NCI-H187 treated with DMSO at 0.1 percent for 48 hours (cell line): ENCODE data around the gene NLRP4.

Experiments
- DNase-seq: peaks from one replicate; lab custom pipeline; 2025; lab: John Stamatoyannopoulos, UW

Gene NLRP4, protein sequence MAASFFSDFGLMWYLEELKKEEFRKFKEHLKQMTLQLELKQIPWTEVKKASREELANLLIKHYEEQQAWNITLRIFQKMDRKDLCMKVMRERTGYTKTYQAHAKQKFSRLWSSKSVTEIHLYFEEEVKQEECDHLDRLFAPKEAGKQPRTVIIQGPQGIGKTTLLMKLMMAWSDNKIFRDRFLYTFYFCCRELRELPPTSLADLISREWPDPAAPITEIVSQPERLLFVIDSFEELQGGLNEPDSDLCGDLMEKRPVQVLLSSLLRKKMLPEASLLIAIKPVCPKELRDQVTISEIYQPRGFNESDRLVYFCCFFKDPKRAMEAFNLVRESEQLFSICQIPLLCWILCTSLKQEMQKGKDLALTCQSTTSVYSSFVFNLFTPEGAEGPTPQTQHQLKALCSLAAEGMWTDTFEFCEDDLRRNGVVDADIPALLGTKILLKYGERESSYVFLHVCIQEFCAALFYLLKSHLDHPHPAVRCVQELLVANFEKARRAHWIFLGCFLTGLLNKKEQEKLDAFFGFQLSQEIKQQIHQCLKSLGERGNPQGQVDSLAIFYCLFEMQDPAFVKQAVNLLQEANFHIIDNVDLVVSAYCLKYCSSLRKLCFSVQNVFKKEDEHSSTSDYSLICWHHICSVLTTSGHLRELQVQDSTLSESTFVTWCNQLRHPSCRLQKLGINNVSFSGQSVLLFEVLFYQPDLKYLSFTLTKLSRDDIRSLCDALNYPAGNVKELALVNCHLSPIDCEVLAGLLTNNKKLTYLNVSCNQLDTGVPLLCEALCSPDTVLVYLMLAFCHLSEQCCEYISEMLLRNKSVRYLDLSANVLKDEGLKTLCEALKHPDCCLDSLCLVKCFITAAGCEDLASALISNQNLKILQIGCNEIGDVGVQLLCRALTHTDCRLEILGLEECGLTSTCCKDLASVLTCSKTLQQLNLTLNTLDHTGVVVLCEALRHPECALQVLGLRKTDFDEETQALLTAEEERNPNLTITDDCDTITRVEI

DNA sequence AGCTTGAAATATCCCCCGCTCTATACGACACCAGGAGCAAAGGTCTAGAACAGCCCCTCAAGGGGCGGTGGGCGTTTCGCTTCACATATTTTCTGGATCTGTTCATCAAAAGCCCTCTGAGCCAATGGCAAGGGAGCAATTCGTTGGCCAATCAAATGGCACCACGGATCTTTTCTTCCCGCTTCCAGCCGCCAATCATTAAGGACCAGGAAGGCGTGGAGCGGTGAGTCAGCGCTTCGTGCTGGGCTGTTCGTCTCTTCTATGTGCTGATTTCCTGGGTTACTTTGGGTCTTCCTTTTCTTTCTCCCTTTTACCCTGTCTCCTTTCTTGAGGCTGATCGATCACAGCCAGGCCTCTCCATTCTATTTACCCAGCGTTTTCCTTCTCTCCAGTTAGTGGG lies at the start of gene NLRP4:
Gene NLRP4 (plus strand): TSS at position 201 of the 400 bp plus-strand sequence. CDS start 15,541 bp downstream, outside the sequence.
- no peak for DNase-seq

DNA sequence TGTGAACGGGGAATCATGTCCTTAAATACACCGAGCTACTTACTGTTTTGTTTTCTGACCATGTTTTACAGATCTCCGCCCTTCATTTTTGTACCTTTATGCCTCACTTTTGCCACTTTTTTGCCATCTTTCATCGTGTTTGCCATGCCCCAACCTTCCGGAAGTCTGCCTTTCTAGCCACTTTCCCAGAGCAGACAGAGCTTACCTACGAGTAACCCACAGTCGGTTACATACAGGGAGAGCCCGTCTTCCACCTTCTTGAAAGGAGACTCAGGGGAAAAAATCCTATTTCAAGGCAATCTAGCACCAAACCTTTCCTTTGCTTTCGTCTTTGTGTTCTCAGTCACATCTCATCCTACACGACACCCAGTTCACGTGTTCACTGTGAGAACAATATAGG lies 41.3 kb upstream of the NLRP4 start:
- DNase-seq, result no peak

DNA sequence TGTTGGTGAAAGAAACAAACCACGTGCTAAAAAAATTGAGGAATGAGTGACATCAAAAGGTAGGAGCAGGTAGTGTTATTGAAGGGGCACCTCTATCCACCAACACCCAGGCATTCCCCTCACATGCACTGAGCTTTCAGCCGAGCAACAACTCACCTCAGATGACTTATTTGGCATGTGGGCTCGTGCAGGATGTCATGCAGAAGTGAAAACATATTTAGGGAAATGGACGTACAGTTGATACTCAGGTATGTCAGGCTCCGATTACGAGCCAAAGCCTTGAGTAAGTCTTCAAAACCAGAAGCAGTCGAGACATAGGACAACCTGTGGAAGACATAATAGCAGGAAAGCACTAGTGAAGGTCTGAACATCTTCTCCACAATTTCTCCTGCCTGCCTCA lies 34.9 kb upstream of the NLRP4 start:
- DNase-seq, result no peak

DNA sequence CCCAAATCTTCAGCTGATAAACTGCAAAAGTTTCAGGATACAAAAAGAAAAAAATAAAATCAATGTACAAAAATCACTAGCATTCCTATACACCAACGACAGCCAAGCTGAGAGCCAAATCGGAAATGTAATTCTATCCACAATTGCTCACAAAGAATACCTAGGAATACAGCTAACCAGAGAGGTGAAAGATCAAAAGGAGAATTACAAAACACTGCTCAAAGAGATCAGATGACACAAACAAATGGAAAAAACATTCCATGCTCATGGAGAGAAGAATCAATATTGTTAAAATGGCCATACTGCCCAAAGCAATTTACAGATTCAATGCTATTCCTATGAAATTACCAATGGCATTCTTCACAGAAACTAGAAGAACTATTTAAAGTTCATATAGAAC lies 34.1 kb upstream of the NLRP4 start:
- DNase-seq, result no peak

DNA sequence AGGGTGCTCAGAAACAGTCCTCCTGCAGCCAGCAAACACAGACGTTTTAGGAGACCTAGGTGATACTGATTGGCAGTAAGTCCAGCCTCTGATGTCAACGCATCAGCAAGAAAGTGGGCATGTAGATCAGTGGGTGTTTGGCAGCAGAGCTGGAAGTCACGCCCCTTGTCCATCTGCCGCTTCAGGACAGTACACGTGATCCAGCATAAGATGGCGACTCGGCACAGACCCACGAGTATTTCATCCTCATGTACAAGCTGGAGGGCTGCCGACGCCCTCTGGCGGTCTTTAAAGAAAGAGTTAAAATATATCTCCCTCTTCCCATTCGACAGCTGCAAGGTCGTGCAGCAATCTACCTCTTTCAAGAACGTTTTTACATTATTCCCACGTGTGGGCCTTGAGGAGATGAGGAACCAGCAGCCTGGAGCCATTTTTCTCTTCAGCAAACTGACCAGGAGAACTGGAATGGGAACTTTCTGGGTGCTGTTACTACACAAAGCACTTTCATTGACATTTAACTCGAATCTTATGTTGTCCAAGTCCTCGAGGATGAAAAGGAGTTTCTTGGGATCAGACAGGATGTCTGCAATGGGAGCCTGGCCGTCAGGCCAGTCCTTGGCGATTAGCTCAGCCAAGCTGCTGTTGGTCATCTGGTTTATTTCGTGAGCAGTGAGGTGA lies 26.8 kb upstream of the NLRP4 start:
- DNase-seq, result peak; percentile 77

DNA sequence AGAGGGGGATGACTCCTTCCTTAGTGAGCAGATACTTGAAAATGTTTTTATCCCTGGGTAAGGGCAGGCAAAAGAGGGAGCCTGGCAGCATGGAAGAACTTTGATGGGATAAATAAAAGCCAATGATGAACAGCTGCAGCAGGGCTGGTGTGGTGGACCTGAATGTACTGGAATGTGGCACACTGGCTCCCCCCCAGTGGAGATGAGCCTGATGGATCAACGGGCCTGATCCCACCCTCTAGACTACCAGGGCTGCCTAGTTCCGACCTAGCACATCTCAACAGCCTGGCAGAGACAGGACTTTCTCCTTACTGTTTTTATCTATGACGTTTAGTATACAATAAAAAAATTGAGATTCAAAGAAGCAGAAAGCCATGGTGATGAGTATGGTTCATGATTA lies 25.0 kb upstream of the NLRP4 start:
- no peak for DNase-seq

DNA sequence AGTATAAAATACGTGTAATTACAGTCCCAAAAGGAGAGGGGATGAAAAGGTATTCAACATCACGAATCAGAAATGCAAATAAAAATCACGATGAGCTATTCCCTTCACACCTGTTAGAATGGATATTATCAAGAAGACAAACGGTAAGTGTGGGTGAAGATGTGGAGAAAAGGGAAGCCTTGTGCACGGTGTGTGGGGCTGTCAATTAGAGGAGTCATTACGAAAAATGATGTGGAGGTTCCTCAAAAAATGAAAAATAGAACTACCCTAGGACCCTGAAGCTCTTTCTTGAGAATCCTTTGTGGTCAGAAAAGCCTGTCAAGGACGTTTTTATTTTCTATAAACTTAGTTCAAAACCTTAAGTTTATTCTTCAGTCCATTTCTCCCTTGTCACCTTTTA lies 23.9 kb upstream of the NLRP4 start:
- no peak for DNase-seq

DNA sequence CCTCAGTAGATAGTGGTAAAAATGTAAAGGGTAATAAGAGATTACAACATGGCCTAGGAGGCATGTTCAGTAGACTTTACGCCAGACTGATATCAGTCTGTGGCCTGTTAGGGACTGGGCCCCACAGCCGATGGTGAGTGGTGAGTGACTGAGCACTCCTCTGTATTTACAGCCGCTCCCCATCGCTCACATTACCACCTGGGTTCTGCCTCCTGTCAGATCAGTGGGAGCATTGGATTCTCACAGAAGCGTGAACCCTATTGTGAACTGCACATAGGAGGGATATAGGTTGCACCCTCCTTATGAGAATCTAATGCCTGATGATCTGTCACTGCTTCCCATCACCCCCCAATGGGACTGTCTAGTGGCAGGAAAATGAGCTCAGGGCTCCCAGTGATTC lies 22.4 kb upstream of the NLRP4 start:
- no peak for DNase-seq

DNA sequence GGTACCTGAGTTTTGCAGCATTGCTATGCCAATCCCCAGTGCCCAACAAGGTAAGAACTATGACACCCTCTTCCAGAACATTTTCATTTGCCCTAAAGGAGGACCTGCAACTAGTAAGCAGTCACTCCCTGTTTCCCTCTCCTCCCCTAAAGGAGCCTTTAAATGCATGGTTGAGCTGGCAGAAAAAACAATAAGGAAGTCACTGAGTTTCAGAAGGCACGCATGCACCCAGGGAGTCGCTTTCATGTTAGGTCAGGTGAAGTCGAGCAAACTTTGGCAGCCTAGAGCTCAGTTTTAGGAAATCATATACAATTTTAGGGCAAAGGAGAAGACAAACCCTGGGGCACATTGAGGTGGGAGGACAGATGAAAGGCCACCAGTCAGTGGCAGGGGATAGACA lies 16.3 kb upstream of the NLRP4 start:
- DNase-seq, result no peak

DNA sequence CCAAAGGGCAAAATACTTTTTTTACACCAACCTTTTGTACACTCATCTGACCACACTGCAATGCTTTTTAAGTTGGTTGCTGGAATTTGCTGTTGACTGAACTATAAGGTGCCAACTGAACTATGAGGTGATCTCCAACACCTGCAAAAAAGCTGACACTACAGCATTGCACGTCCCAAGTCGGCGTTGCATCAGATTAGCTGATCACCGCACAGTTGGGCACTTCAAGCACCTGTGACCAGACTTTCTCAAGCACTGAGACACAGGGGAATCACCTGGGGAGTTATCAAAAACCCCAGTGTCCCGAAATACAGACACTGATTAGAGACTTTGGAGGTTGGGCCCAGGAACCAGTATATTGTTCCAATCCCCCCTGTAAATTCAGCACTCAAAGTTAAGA lies 5.7 kb upstream of the NLRP4 start:
- no peak for DNase-seq

DNA sequence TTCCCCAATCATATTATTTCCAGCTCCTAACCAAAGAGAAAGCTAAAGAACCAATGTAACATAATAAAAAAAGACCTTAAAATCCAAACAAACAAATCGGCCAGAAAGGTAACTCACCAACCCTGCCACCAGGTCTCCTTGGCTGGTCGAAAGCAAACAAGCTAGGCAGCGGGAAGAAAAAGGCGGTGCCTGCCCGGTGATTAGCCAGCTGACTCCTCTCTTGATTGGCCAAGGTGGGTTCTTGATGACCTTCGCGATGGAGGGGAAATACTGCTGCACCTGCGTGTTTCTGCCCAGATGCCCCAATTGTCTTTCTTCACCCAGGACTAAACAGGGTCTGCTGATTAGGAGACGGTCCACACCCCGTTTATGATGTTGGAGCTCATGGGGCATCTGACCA lies 4.5 kb upstream of the NLRP4 start, which contains the start of gene NLRP11:
Gene NLRP11 (minus strand): TSS at position 154 of the 400 bp plus-strand sequence. CDS start 13,825 bp downstream, outside the sequence.
- DNase-seq, result no peak

DNA sequence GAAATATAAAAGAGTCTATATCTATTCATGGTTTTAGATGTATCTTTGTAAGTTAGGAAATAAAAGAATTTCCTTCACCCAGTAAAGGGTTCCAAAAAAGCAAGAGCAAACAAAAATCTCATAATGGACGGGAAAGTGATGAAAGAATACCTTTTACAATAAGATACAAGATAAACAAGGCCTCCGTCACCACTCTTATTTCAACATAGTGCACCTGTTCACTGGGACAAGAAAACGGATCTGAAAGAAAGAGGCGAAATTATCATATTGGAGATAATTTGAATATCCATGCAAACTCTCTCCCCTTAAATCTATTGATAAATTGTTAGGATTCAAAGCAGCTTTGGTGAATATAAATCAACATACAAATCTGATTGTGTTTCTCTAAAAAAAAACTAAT lies 3.7 kb upstream of the NLRP4 start:
- DNase-seq, result no peak

DNA sequence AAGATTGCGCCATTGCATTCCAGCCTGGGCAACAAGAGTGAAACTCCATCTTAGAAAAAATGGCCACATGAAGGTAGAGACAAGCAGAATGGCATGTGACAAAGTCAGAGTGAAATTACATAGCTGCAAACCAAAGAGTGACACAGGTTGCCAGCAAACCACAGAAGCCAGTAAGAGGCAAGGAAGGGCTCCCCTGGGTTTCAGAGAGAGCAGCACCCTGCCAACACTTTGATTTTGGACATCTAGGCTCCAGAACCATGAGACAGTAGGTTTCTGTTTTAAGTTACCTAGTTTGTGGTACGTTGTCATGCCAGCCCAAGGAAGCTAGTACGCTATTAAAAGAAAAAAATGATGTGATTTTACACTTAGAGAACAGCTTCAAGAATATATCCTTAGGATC lies 1.9 kb downstream of the NLRP4 start:
- no peak for DNase-seq

DNA sequence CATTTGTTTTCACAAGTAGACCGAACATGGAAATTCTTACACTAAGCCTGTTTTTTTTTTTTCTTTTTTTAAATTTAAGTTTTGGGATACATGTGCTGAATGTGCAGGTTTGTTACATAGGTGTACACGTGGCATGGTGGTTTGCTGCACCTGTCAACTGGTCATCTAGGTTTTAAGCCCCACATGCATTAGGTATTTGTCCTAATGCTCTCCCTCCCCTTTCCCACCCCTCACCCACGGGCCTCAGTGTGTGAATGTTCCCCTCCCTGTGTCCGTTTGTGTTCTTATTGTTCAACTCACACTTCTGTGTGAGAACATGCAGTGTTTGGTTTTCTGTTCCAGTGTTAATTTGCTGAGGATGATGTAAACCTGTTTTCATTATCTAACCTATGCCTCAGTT lies 2.6 kb downstream of the NLRP4 start:
- DNase-seq, result no peak

DNA sequence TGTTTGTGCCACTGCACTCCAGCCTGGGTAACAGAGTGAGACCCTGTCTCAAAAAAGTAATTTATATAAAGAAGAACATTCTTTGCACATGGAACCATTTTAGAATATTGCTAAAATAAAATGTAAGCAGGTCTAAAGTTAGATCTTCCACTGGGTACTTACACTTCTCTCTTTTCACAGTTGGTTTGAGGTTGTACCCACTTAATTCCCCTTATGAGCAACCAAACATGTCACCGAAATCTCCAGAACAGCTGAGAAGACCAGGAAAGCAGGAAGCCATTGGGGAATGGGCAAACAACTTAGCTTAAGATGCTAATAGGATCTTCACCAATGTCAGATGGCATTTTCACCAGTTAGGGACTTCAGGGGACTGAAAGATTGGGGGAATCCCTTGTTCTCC lies 18.8 kb downstream of the NLRP4 start:
- DNase-seq, result no peak

DNA sequence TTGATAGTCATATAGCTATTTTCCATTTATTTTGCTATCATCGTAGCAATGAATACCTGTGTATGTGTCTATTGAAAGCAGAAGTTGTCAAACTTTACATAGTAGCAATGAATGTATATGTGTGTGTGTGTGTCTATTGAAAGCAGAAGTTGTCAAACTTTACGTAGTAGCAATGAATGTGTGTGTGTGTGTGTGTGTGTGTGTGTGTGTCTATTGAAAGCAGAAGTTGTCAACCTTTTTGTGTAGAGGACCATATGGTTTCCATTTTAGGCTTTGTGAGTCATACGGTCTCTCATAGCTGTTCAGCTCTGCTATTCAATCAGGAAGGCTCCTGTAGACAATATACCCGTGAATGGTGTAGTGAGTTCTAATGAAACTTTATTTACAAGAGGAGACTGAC lies 20.8 kb downstream of the NLRP4 start:
- no peak for DNase-seq

DNA sequence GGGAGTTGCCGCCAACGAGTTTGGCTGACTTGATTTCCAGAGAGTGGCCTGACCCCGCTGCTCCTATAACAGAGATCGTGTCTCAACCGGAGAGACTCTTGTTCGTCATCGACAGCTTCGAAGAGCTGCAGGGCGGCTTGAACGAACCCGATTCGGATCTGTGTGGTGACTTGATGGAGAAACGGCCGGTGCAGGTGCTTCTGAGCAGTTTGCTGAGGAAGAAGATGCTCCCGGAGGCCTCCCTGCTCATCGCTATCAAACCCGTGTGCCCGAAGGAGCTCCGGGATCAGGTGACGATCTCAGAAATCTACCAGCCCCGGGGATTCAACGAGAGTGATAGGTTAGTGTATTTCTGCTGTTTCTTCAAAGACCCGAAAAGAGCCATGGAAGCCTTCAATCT lies 21.6 kb downstream of the NLRP4 start:
- DNase-seq, result no peak

DNA sequence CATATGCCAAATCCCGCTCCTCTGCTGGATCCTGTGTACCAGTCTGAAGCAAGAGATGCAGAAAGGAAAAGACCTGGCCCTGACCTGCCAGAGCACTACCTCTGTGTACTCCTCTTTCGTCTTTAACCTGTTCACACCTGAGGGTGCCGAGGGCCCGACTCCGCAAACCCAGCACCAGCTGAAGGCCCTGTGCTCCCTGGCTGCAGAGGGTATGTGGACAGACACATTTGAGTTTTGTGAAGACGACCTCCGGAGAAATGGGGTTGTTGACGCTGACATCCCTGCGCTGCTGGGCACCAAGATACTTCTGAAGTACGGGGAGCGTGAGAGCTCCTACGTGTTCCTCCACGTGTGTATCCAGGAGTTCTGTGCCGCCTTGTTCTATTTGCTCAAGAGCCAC lies 22.1 kb downstream of the NLRP4 start:
- DNase-seq, result no peak

DNA sequence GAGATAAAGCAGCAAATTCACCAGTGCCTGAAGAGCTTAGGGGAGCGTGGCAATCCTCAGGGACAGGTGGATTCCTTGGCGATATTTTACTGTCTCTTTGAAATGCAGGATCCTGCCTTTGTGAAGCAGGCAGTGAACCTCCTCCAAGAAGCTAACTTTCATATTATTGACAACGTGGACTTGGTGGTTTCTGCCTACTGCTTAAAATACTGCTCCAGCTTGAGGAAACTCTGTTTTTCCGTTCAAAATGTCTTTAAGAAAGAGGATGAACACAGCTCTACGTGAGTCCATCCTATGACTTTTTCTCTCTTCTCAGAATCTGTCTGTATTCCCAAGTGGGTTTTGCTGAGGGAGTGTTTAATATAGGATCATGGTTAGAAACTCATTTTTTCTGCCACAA lies 22.6 kb downstream of the NLRP4 start:
- no peak for DNase-seq

DNA sequence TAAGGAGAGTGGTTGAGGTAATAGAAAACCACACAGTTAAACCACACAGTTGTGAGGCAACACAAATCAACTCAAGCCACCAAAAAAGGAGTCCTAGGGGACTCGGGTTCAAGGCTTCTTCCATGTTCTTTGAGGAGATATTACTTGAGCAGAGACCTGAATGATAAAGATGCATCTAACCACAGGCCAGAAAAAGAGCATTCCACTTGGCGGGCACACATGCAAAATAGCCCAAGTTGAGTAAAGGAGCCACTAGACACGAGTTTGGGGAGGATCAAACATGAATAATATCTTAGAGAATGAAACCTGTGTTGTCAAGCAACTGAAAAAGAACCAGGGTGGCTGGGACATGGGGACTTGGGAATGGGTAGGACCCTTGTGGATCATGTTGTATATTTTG lies 30.2 kb downstream of the NLRP4 start:
- DNase-seq, result no peak

DNA sequence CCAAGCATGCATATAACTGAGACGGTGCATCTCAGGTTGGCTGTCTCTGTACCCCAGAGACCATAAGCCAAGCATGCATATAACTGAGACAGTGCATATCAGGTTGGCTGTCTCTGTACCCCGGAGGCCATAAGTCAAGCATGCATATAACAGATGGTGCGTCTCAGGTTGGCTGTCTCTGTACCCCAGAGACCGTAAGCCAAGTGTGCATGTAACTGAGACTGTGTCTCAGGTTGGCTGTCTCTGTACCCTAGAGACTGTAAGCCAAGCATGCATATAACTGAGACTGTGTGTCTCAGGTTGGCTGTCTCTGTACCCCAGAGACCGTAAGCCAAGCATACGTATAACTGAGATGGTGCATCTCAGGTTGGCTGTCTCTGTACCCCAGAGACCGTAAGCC lies 30.8 kb downstream of the NLRP4 start:
- no peak for DNase-seq

DNA sequence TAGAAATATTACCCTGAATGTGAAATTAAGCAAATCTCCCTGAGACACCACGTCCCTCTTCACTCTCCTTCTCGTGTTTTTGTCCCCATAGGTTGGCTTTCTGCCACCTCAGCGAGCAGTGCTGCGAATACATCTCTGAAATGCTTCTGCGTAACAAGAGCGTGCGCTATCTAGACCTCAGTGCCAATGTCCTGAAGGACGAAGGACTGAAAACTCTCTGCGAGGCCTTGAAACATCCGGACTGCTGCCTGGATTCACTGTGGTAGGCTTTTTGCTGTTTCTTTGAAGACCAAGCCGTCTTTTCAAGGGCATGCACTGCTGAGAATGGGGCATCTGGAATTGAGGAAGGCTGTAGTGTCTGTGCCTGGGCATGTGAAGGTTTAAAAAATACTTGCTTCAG lies 34.4 kb downstream of the NLRP4 start:
- DNase-seq, result no peak
